Lung (tissue), 12 donors: ENCODE data around the gene HLA-DQA1. TPM values are rescaled to one million over a fixed set of nuclear protein-coding genes. Genes with fewer than 3 reads are reported as not detected.

Experiments
- ATAC-seq: fragments of 200-7000 bp; cut with Tn5 transposase; one replicate; pipeline ENCODE4 v1.9.1; 2020; ENCODE audit warnings: moderate number of reproducible peaks; ENCODE audit not compliant: insufficient read depth, low FRiP score
- DNase-seq, 3 donors: peaks; one replicate each; pipeline ENCODE4 v3.0.0-alpha.2; 2013 to 2017
- H3K27ac ChIP-seq, 2 donors: one replicate each; pipeline ENCODE4 v1.5.1; 2013; ENCODE audit warnings: mild to moderate bottlenecking in 2 of 2, moderate library complexity in 2 of 2, control low read depth in 1 of 2, inconsistent platforms in 1 of 2, low read depth in 1 of 2, low read length in 1 of 2
- H3K27me3 ChIP-seq, 3 donors: one replicate each; pipeline ENCODE4 v1.5.1; 2013; ENCODE audit warnings: low read length in 2 of 3; ENCODE audit not compliant: control insufficient read depth in 3 of 3, insufficient read depth in 3 of 3
- H3K36me3 ChIP-seq, 4 donors: one replicate each; pipeline ENCODE4 v1.5.1; 2013; ENCODE audit warnings: low read length in 4 of 4, mild to moderate bottlenecking in 1 of 4, moderate library complexity in 1 of 4; ENCODE audit not compliant: control insufficient read depth in 4 of 4, insufficient read depth in 4 of 4
- H3K4me1 ChIP-seq, 5 donors: one replicate each; pipeline ENCODE4 v1.5.1; 2013; ENCODE audit warnings: low read length in 5 of 5, mild to moderate bottlenecking in 2 of 5, moderate library complexity in 1 of 5; ENCODE audit not compliant: control insufficient read depth in 5 of 5, insufficient read depth in 5 of 5
- H3K4me3 ChIP-seq: one replicate; pipeline ENCODE4 v1.5.1; 2013; ENCODE audit warnings: mild to moderate bottlenecking, control low read depth, moderate library complexity
- H3K9ac ChIP-seq, 2 donors: one replicate each; pipeline ENCODE4 v1.5.1; 2013; ENCODE audit warnings: low read length in 2 of 2, control low read depth in 1 of 2; ENCODE audit not compliant: insufficient read depth in 1 of 2
- H3K9me3 ChIP-seq, 4 donors: one replicate each; pipeline ENCODE4 v1.5.1; 2013; ENCODE audit warnings: low read length in 3 of 4, mild to moderate bottlenecking in 1 of 4, moderate library complexity in 1 of 4; ENCODE audit not compliant: control insufficient read depth in 4 of 4, insufficient read depth in 3 of 4
- WGBS, 2 donors: extraction: QIAGEN DNeasy Blood & Tissue Kit; methylation state at CpG; one replicate each; pipeline ENCODE4 v1.1.7; 2013; 5-methylcytosine and 5-hydroxymethylcytosine counted together
- polyA plus RNA-seq, 2 donors: library from polyadenylated mRNA; stranded (reverse); fragments of 200-250 nt; gene quantifications; one replicate each; pipeline ENCODE4 v1.2.1, GENCODE V29; 2013
- total RNA-seq, 2 donors: library from RNA; depleted of rRNA in 1 of 2; stranded (reverse); fragments of >200 nt in 1 of 2; gene quantifications; one replicate each; pipeline ENCODE4 v1.2.1, GENCODE V29; 2014 to 2021
- TF ChIP-seq, protein P1 (sequence below): IDR thresholded peaks from 2 replicates; pipeline ENCODE4 v1.5.1; 2012; ENCODE audit warnings: mild to moderate bottlenecking; ENCODE audit errors: control extremely low read depth, extremely low read depth
- donor health status: control.
- donor health status: control.
- donor health status: Bipolar disorder and iron deficiency.
- donor health status: healthy.
- donor health status: DM: yes; HTN: yes; CAD: no.

The HLA-DQA1 gene
- total and polyA plus RNA-seq, 4 donors, result 6.0 to 199 (median 124) TPM

DNA sequence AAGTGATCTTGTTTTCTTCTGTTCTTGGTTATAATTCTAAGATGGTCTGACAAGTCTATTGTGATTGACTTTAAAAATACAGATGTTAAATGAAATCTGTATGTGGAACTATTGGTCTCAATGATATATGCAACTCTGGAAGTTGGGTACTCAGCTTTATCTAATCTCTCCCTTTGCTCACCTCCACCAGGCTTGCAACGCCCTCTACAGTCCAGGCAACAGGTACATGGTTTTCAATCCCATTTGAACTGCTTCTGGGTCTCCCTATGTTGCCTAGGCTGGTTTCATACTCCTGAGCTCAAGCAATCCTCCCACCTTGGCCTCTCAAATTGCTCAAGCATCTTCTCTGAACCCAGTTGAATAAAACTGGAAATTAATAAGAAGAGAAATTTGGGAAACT is 54.8 kb downstream of the HLA-DQA1 start:
- Histone ChIP-seq H3K36me3 (no peaks in the 10 kb centered on the region), H3K4me3 (no peak overlapping the region), H3K4me1 (no peaks in the 10 kb centered on the region), H3K9me3 (no peaks in the 10 kb centered on the region), H3K27me3 (peaks cover 0 to 4% (median 0%) of the 10 kb centered on the region in 3 donors), H3K27ac (no peak overlapping the region), H3K9ac (no peak overlapping the region)
- ATAC-seq (peak; percentile 19), DNase-seq (no peak)
- 0 to 2% methylated on average over 1 of the region's 1 CpG for whole genome bisulfite sequencing, 2 donors
- TF ChIP-seq, protein P1, sequence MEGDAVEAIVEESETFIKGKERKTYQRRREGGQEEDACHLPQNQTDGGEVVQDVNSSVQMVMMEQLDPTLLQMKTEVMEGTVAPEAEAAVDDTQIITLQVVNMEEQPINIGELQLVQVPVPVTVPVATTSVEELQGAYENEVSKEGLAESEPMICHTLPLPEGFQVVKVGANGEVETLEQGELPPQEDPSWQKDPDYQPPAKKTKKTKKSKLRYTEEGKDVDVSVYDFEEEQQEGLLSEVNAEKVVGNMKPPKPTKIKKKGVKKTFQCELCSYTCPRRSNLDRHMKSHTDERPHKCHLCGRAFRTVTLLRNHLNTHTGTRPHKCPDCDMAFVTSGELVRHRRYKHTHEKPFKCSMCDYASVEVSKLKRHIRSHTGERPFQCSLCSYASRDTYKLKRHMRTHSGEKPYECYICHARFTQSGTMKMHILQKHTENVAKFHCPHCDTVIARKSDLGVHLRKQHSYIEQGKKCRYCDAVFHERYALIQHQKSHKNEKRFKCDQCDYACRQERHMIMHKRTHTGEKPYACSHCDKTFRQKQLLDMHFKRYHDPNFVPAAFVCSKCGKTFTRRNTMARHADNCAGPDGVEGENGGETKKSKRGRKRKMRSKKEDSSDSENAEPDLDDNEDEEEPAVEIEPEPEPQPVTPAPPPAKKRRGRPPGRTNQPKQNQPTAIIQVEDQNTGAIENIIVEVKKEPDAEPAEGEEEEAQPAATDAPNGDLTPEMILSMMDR, result peak; percentile 79

Other genes starting within 250 kb of the HLA-DQA1 start
- not detected for gene BTNL2, start 230.2 kb upstream of the HLA-DQA1 start, total RNA-seq
- gene BTNL2, start 230.2 kb upstream of the HLA-DQA1 start, polyA plus RNA-seq, result not detected
- gene HLA-DRA, start 197.5 kb upstream of the HLA-DQA1 start, total RNA-seq, result 100 to 1,000 TPM; 421 to 991 TPM
- 1,000 to 10,000 TPM in 1 of 2 donors, 100 to 1,000 TPM in 1; 760 to 1,160 TPM for gene HLA-DRA, start 197.5 kb upstream of the HLA-DQA1 start, polyA plus RNA-seq
- 1 to 10 TPM; 1.1 to 6.4 TPM for gene HLA-DRB5, start 107.1 kb upstream of the HLA-DQA1 start, total RNA-seq
- 10 to 100 TPM in 1 of 2 donors, 1 to 10 TPM in 1; 1.6 to 18.2 TPM for gene HLA-DRB5, start 107.1 kb upstream of the HLA-DQA1 start, polyA plus RNA-seq
- gene HLA-DRB1, start 47.6 kb upstream of the HLA-DQA1 start, total RNA-seq, result 100 to 1,000 TPM in 1 of 2 donors, 10 to 100 TPM in 1; 87.1 to 471 TPM
- gene HLA-DRB1, start 47.6 kb upstream of the HLA-DQA1 start, polyA plus RNA-seq, result 100 to 1,000 TPM; 360 to 479 TPM
- 10 to 100 TPM in 1 of 2 donors, 1 to 10 TPM in 1; 4.1 to 36.1 TPM for gene HLA-DQB1, start 29.3 kb downstream of the HLA-DQA1 start, total RNA-seq
- 1,000 to 10,000 TPM in 1 of 2 donors, 100 to 1,000 TPM in 1; 169 to 1,148 TPM for gene HLA-DQB1, start 29.3 kb downstream of the HLA-DQA1 start, polyA plus RNA-seq
- gene HLA-DQA2, start 104.0 kb downstream of the HLA-DQA1 start, total RNA-seq, result 10 to 100 TPM in 1 of 2 donors, 1 to 10 TPM in 1; 1.8 to 15.3 TPM
- gene HLA-DQA2, start 104.0 kb downstream of the HLA-DQA1 start, polyA plus RNA-seq, result under 1 TPM; 0.22 to 0.86 TPM
- 10 to 100 TPM in 1 of 2 donors, not detected in 1; 56.3 TPM for gene HLA-DQB2, start 126.1 kb downstream of the HLA-DQA1 start, total RNA-seq
- 1 to 10 TPM in 1 of 2 donors, under 1 TPM in 1; 0.74 to 1.9 TPM for gene HLA-DQB2, start 126.1 kb downstream of the HLA-DQA1 start, polyA plus RNA-seq
- 1 to 10 TPM; 1.3 to 1.4 TPM for gene HLA-DOB, start 179.6 kb downstream of the HLA-DQA1 start, total RNA-seq
- 1 to 10 TPM; 1.2 to 2.7 TPM for gene HLA-DOB, start 179.6 kb downstream of the HLA-DQA1 start, polyA plus RNA-seq
- gene TAP2, start 201.3 kb downstream of the HLA-DQA1 start, total RNA-seq, result 10 to 100 TPM; 15.2 to 63.2 TPM
- gene TAP2, start 201.3 kb downstream of the HLA-DQA1 start, polyA plus RNA-seq, result 10 to 100 TPM; 25.3 to 58.7 TPM
- gene PSMB8, start 206.6 kb downstream of the HLA-DQA1 start, total RNA-seq, result 10 to 100 TPM; 40.4 to 79.0 TPM
- gene PSMB8, start 206.6 kb downstream of the HLA-DQA1 start, polyA plus RNA-seq, result 100 to 1,000 TPM; 132 to 216 TPM
- 10 to 100 TPM; 32.6 to 52.1 TPM for gene TAP1, start 216.3 kb downstream of the HLA-DQA1 start, total RNA-seq
- gene TAP1, start 216.3 kb downstream of the HLA-DQA1 start, polyA plus RNA-seq, result 100 to 1,000 TPM in 1 of 2 donors, 10 to 100 TPM in 1; 63.6 to 181 TPM
- 10 to 100 TPM; 14.4 to 56.6 TPM for gene PSMB9, start 216.8 kb downstream of the HLA-DQA1 start, total RNA-seq
- gene PSMB9, start 216.8 kb downstream of the HLA-DQA1 start, polyA plus RNA-seq, result 100 to 1,000 TPM in 1 of 2 donors, 10 to 100 TPM in 1; 67.2 to 183 TPM